Skin of body (tissue), 2 donors: ENCODE results near the gene FUBP3. TPM values are rescaled to one million over a fixed set of nuclear protein-coding genes. Genes with fewer than 3 reads are reported as not detected.
A peak's percentile ranks its signal among the peaks of the same experiment; 100 is the strongest.

Source experiments
- DNase-seq: peaks from one replicate; lab custom pipeline; 2025; lab: John Stamatoyannopoulos, UW
- total RNA-seq: library from RNA; depleted of rRNA; stranded (reverse); fragments of >200 nt; gene quantifications from one replicate; pipeline ENCODE4 v1.2.3, GENCODE V29; 2014

Gene FUBP3
- total RNA-seq, 1 donor from 2014 or later = 37.9 TPM

DNA sequence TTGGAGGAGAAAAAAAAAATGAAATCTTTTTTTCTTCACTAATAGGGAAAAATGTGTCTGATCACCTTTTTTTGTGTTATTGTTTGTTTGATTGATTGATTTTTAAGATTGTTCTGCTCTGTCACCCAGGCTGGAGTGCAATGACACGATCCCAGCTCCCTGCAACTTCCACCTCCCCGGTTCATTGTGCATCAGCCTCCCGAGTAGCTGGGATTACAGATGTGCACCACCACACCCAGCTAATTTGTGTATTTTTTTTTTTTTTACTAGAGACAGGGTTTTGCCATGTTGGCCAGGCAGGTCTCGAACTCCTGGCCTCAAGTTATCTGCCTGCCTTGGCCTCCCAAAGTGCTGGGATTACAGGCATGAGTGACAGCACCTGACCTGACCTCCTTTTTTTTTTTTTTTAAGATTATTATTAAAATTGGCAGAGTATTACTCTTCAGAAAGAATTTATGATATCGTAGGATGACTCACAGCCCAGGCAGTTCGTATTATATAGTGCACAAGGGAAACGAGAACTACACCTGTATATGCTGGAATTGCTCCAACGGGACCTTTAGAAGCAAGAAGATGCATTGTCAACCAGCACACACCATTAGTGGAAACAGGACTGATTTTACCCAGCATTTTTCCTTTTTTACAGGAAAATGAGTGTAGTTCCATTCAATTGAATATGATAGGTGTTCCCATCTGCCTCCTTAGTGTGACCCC, 27.7 kb downstream of the FUBP3 start:
- DNase-seq = no peak

GRCh38 chr9:130607640-130608420, 28.5 kb downstream of the FUBP3 start:
- DNase-seq = peak; percentile 21

- no peak for DNase-seq
Observed at GRCh38 chr9:130608554-130609134, 29.3 kb downstream of the FUBP3 start.

DNA sequence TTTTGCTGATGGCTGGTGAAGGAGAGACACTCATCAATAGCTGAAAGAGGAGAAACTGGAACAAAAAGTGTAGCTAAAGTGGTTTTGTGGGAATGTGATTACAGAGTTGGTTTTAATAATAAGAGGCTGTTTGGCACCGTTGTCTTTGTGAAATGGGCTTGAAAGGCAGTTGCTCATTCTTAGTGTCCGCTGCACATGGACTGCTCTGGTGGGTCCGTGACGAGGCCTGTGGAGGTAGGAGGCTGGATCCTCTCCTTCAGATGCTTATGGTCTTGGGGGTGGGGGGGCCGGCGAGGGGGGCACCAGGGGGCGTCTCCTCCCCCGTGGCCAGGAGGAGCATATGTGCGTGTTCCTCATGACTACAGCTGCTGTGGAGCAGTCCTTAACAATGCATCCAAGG, 29.8 kb downstream of the FUBP3 start:
- DNase-seq = no peak

DNA sequence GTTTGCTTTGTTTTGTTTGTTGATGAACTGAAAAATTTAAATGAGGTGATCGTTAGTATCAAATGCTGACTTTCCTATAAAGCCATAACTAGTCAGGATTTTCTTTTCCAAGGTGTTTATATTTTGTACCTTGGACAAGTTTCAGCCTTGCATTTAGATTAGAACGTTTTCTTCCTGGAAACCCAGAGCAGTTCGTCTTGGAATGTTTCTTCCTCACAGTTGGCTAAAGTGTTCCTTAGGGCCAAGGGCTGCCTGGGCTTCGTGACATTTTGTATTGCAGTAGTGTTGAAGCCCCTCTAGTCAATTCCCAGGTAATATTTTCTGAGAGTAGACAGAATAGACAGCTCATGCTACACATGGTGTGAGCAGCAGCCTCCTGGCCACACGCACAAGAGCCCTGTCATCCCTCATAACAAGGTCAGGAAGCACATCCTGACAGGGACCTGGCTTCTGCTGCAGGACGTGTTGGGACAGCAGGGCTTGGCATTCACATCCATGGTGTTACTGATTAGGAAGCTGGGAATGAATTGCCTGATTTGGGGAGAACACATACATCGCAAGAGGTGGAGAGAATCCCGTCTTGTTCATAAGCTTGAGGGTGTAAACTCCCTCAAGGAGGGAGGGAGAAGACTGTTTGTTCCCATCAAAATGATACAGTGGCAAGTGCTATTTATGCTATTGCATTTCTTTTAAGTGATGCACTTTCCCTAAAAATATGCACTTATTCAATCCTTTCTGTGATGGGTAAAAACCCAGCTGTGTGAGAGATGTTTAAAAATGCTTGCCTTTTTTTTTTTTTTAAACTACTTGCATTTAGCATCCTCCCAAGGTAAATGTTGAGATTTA, 31.7 kb downstream of the FUBP3 start:
- no peak for DNase-seq

DNA sequence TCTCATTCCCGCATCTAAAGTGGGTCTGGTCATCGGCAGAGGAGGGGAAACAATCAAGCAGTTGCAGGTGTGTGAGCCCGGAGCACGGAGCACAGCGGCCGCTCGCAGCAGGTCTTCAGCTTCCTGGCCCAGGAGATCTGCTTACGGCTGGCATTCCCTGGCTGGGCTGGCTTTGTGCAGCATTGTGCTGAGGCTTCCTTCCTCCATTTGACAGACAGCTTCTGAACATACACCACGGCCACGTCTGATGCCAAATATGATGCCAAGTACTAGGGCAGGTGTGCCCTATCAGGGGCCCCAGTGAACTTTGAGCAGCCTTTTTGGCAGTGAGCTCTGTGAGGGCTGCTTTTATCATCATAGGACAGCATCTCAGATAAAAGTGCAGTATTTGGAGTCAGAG, 37.1 kb downstream of the FUBP3 start:
- no peak for DNase-seq

- no peak for DNase-seq
Observed at GRCh38 chr9:130623466-130623865, 44.1 kb downstream of the FUBP3 start.

DNA sequence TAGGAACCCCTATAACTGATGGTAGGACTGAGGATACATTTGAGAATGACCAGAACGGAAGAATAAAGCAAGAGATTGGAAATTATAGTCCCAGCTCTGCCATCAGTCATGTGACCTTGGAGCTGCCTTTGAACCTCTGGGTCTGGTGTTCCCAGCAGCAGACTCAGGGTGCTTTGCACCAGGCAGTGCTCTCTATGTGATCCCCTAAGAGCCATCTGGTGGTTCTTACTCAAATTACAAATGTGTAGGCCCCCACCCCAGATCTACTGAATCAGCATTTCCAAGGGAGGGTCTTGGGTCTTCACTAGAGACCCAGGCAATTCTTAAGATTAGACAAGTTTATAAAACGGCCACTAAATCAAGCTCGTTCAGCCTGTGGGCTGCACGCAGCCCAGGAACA, 44.8 kb downstream of the FUBP3 start:
- no peak for DNase-seq

DNA sequence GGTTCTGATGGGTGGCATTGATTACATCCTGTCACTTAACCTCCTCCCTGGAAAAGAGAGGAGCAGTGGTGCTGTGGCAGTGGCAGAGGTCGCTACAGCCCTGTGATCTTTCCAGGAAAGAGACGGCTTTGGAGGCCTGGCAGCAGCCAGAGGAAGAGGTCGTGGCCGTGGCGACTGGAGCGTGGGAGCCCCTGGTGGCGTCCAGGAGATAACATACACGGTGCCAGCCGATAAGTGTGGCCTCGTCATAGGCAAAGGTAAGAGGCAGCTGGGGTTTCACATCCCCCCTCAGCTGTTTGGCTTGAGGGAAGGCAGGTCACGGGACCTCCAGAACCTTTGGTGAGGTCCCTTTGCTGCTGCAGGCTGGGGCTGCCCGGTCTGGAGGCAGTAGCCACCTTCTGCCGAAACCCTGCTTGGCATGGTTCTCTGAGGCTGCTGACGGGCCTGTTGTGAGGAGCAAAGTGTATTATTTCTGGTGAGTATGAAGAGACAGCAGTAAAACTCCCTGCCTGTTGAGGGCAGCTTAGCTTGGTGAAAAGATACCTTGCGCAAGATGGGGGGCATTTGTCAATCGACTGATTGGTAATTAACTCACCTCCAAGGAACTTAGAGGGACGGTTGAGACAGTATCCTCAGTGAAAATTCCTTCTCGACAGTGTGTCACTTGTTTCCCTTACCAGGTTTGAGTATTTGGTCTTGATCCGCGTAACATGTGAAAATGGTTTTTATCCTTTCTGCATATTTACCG, 47.0 kb downstream of the FUBP3 start:
- no peak for DNase-seq

DNA sequence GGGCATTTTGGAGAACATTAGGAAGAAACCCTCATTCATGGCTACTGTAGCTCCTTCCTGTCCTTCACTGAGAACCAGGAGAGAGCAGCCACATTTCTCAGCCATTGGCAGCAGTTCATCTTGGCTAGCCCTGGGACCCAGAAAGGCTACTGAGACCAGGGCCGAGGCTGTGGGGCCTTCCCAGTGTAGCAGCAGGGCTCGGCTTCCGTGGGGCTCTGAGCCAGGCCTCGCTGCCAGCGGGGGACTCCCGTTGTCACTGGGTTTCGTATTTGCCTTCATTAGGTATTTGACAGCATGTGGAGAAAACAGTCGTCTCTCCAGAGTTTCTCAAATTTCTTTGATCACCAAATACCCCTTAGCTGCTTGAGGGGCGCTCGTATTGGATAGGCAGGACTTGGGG, 47.7 kb downstream of the FUBP3 start:
- DNase-seq = no peak

DNA sequence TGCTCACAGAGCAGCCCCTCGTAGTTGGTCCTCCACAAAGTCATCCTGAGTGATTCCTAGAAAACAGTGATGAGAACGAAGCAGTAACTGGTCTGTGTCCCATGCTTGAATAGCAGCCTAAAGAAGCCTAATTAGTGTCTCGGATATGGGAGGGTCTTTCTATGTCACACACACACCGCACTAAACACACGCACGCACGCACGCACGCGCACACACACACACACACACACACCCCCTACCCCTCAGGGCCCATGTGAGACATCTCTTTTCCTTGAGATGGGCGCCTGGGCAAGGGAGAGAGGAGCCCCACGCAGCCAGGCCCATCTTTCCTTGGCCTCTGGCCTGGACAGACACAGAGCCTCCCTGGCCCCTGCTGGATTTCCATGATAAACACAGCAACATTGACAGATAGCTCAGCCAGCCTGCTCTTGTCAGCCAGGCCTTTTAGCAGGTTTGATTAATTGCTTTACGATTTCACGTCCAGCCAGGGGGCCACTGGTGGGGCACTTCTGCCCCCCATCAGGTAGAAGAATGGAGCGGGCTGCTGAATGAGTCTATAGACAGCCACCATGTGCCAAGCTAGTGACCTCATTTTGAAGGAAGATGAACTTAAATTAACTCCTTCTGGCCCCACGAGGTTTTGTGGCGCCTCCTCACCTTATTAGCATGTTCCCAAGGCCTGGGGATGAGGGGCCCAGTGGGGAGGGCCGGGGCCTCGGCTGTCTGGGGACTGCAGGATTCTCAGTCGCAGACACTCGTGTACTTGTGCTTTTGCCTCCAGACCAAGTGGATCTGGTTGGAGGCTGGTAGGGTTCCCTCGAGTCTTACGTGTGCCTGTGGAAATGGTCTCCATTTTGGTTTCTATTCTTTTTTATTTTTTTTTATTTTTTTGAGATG, 48.8 kb downstream of the FUBP3 start:
- DNase-seq = no peak

DNA sequence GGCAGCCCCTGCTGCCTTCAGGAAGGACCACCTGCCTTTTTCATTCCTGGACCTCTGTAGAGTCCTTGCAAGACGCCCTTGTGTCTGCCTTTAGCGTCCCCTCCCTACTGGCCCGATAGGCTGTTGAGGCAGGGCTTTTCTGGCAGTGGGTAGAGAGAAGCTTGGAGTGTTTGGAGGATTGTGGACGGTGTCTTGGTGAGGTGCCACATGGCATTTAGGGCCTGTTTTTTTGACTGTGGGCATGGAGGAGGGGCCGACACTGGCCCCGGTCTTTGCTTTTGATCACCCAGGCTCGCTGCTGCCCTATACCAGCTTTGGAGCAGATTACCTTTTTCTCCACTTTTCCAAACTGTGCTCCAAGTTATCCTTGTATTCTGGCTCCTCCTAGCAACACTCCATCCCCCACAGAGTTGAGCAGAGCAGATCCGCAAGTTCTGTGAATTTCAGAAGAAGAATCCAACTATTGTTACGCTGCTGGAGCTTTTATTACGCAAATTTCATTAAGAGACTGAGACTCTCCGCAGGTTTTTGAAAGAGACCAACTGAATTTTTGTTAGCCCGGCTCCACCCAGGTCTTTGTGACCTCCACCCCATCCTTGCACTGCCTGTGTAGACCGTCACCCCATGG, 50.2 kb downstream of the FUBP3 start:
- no peak for DNase-seq

DNA sequence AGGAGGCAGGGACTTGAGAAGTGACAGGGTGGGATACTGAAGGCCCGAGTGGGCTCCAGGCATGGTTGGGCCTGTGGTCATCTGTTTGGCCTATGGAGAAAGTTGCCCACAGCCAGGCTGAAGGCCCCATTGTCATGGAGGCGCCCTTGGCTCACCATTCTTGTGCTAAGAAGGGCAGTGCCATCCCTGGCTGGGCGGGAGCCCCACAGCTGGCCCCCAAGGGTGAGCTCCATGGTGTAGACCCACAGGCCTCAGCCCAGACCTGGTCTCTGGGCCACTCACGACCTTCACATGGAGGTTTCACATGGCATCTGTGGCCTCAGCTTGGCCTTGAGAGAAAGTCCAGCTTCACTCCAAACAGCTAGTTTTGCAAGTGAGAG, 50.7 kb downstream of the FUBP3 start:
- no peak for DNase-seq

DNA sequence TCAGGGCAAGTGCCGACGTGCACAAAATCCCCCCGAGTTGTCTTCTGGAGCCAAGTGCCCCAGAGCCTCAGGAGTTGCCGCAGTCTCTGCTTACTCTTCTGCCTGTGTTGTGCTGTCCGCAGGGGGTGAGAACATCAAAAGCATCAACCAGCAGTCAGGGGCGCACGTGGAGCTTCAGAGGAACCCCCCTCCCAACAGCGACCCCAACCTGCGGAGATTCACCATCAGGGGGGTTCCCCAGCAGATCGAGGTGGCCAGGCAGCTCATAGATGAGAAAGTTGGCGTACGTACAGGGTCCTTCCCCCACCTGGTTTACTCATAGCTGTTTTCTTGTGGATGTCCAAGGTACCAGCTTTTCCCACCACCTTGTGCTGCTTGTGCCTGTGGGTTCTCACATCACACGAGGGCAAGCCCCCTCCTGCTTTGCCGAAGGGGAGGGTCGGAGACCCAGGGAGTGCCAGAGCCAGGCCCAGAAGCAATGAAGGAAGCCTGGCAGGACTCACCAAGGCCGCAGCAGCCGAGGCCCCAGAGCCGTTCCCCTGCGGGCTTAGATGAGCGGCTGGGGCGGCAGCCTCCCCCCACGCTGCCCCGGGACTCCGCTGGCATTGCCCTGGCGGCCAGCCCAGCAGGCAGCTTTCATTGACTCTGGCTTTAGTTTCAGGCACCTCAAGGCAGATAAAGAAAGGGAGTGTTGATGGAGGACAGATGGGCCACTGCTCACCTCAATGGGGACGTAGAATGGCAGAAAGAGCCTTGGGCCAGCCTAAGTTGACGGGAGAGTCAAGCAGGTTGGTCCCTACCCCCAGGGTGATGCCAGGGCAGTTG, 51.3 kb downstream of the FUBP3 start:
- DNase-seq = no peak

- DNase-seq = no peak
Observed at GRCh38 chr9:130631331-130632080, 52.1 kb downstream of the FUBP3 start.

DNA sequence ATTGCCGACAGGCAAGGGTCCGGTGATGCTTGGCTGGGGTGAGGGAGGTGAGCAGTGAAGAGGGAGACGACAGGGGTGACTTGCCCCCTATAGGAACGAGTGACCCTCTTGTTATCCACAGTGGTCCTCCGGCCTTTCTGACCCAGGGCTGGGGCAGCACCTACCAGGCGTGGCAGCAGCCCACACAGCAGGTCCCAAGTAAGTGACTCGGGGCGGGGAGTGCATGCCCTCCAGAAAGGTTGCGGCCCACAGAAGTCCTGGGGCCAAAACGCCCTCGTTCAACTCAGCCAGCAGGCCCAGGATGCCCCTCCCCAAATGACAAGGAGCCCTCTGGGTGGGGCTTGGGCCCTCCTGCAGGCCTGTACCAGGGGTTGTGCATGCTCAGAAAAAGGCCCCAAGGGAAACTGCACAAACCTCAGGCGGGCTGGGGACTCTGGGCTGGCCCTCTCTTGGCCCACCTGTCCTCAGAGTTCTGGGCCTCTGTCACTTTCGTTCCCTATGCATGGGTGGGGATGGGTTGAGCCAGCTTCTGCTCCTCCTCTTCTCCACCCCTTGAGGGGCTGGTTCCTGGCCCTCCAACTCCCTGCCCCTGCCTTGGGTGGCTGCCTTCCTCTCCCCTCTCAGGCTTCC, 52.8 kb downstream of the FUBP3 start:
- DNase-seq = no peak

GRCh38 chr9:130632841-130633240, 53.5 kb downstream of the FUBP3 start:
- DNase-seq = no peak
